Omental fat pad (tissue), 4 donors: ENCODE data around the gene FADS1. TPM values are rescaled to one million over a fixed set of nuclear protein-coding genes. Genes with fewer than 3 reads are reported as not detected.

Experiments used
- ATAC-seq: fragments of 150-250 bp; one replicate; pipeline ENCODE4 v1.9.1; 2016; ENCODE audit warnings: mild to moderate bottlenecking, moderate library complexity; ENCODE audit not compliant: low FRiP score
- DNase-seq: peaks from one replicate; pipeline ENCODE4 v3.0.0-alpha.2; 2019; ENCODE audit warnings: low spot score
- total RNA-seq, 4 donors: library from RNA; depleted of rRNA; stranded (reverse); fragments of >200 nt; gene quantifications; one replicate each; pipeline ENCODE4 v1.1.0, GENCODE V29; 2016
- TF ChIP-seq, protein P1 (sequence below), 3 donors: fragments of 450-650 bp; IDR thresholded peaks; one replicate each; pipeline ENCODE4 v1.5.1; 2016 to 2017; ENCODE audit warnings: antibody characterized with exemption in 3 of 3, mild to moderate bottlenecking in 3 of 3, moderate library complexity in 2 of 3

FADS1 gene
- total RNA-seq, 4 donors from 2014 or later = 20.1 to 49.1 (median 22.0) TPM

DNA sequence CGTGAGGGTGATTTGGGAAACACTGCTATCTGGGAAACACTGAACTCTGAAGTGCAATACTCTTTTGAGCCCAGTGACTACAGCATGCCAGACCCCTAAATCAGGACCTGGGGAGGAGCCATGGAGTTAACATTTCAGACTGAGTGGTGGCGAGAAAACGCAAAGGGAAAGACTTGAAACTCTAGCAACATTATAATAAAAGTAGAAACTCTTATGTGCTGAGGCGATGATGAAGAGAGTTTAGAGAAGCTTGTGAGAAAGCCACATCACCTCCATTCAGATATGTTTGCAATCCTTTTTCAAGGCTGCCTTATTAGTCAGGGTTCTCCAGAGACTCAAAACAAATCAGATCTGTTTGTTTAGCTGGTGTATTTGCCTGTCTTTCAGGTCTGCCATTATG, 22.2 kb downstream of the FADS1 start:
- no peak for DNase-seq
- TF ChIP-seq, protein P1, sequence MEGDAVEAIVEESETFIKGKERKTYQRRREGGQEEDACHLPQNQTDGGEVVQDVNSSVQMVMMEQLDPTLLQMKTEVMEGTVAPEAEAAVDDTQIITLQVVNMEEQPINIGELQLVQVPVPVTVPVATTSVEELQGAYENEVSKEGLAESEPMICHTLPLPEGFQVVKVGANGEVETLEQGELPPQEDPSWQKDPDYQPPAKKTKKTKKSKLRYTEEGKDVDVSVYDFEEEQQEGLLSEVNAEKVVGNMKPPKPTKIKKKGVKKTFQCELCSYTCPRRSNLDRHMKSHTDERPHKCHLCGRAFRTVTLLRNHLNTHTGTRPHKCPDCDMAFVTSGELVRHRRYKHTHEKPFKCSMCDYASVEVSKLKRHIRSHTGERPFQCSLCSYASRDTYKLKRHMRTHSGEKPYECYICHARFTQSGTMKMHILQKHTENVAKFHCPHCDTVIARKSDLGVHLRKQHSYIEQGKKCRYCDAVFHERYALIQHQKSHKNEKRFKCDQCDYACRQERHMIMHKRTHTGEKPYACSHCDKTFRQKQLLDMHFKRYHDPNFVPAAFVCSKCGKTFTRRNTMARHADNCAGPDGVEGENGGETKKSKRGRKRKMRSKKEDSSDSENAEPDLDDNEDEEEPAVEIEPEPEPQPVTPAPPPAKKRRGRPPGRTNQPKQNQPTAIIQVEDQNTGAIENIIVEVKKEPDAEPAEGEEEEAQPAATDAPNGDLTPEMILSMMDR (IDR thresholded peaks at IDR 0.05) = no peak
- ATAC-seq = no peak

DNA sequence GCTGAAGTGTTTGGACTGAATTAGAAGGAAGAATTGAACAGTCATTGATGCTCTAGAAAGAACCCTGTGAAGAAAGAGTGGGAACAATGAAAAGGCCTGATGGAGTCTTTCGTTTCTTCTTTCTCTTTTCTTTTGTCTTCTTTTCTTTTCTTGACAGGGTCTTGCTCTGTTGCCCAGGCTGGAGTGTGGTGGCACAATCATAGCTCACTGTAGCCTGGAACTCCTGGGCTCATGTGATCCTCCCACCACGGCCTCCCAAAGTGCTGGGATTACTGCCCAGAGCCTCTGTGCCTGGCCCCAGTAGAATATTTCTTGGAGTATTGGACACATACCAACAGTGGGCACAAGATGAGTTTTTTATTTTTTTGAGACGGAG, 23.0 kb downstream of the FADS1 start:
- TF ChIP-seq, protein P1 (IDR thresholded peaks at IDR 0.05) = no peak
- no peak for ATAC-seq
- DNase-seq = no peak

DNA sequence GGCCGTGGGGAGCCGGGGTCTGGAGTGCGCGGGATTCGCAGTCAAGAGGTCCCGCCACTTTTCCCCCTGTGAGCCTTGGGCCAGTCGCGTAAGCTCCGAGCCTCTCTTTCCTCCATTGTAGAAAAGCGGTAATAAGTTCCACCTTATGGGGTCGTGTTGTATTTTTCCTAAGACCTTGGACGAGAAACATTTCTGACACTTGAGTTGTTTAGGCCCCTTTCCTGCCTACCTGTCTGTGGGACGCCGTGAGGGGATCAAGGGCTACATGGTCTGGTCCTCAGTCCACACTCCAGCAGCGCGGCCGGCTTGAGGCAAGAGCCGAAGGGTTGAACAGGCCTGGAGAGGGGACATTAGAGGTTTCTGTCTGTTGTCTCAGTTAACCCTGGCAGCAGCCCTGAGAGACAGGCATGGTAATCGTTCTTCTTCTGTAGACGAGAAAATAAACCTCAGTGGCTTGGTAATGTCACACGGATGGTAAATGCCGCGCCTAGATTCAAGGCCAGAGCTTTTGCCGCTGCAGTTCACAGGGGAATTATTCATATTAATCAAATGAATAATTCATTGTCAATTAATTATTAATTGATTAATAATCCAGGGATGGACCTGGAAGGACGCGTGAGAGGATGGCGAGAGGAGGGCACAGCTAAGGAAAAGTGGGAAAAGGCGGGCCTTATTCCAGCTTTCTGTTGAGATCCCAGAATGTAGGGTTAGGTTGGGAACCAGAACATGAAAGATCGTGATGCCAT, 23.5 kb downstream of the FADS1 start:
- TF ChIP-seq, protein P1 (IDR thresholded peaks at IDR 0.05) = no peak
- ATAC-seq = peak; percentile 4
- no peak for DNase-seq

DNA sequence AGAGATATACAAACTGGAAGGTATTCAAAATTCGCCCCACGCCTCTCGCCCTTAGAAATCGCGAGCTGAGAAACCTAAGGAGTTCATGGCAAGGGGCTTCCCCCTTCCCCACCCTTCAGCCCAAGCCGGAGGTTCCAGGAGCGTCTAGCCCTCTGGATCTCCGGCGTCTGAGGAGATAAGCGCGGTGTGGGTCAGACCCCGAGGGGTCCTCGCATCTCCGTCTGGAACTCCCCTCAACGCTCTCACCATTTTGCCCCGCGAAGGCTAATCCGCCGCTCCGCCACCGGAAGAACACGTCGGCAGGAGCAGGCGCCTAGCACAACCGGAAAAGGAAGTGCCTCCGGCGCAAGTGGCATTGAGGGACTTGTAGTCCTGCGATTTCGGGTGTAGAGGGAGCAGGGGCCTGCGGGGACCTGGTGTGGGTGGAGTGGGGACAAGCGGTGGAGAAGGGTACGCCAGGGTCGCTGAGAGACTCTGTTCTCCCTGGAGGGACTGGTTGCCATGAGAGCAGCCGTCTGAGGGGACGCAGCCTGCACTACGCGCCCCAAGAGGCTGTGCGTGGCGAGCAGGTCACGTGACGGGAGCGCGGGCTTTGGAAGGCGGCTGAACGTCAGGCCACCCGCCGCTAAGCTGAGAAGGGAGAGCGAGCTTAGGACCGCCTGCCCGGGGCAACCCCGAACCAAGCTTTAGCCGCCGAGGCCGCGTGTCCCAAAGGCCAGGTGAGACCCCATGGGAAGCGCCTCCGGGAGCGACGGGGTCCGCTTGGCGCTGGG, 24.3 kb downstream of the FADS1 start, which contains the start of the genes FEN1 and TMEM258:
Gene FEN1 (plus strand): TSS at position 602 of the 773 bp plus-strand sequence. CDS start 2,451 bp downstream, outside the sequence.
Gene TMEM258 (minus strand): TSS at position 290 of the 773 bp plus-strand sequence. CDS start 41 bp downstream, at position 249.
- ATAC-seq (peak; percentile 67), DNase-seq (peak; percentile 81)
- TF ChIP-seq, protein P1 (IDR thresholded peaks at IDR 0.05) = no peak

DNA sequence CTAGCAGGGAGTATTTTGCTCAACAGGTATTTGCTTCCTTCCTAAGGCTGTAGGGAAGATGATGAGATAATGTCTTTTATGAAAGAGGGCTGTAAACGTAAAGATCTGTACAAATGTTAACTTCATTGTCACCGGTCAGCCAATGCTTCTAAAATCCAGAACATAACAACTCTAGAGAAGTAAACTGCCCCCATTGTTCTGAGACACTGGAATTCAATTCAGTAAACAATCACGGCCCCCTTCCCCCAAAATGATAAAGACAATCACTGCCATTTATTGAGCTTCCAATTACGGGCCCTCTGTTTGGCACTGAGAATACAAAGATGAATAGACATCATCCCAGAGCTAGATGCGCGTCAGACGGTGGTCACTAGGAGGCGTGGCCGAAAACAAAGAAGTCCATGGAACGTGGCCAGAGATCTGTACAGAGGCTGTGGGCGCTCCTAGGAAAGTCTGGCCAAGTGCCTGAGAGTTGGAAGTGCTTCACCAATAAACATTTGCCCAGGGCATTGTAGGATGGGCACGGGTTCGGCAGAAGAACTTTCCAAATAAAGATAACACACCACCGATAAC, 25.0 kb downstream of the FADS1 start:
- DNase-seq = peak; percentile 70
- peak; percentile 65 for ATAC-seq
- TF ChIP-seq, protein P1 (IDR thresholded peaks at IDR 0.05) = no peak

DNA sequence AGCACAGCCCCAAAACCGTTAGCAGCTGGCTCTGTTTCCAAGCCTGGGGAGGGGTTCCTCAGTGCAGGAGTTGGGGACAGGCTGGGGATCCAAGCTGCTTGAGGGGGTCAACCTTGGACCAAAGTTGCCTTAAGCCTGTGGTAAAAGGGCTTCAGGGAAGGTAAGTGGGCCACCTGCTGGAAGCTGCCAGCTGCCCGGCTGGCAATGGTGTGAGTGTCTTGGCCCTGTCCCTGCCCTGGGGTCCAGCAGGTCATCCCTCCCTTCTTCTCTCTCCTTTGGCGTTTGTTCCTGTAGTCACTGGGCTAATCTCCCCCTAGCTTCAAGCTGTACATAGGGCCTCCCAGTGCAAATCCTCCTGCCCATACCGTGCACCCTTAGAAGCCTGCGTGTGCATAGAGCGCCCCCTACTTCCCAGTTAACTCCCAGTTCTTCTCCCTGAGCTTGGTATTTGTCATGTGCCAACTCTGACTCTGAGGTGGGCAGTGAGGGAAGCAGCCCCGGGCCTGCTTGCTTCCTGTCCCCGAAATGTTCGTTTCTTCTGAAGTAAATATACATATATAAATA, 28.8 kb downstream of the FADS1 start:
- ATAC-seq (peak; percentile 20), DNase-seq (no peak)
- TF ChIP-seq, protein P1 (IDR thresholded peaks at IDR 0.05) = no peak
